Endothelial cell (in vitro differentiated cells): ENCODE measurements around the gene CHRNB2. TPM values are rescaled to one million over a fixed set of nuclear protein-coding genes. Genes with fewer than 3 reads are reported as not detected.

ENCODE experiments used
- DNase-seq: peaks from one replicate; pipeline ENCODE4 v3.0.0; 2021; ENCODE audit warnings: low spot score
- H3K27ac Mint-ChIP-seq: one replicate; pipeline ENCODE4 v1.8.0; 2021; ENCODE audit warnings: mixed read lengths, inconsistent platforms; ENCODE audit not compliant: unreplicated experiment
- H3K27me3 Mint-ChIP-seq: one replicate; pipeline ENCODE4 v1.8.0; 2021; ENCODE audit warnings: mild to moderate bottlenecking, moderate library complexity, mixed read lengths, inconsistent platforms; ENCODE audit not compliant: unreplicated experiment
- H3K36me3 Mint-ChIP-seq: one replicate; pipeline ENCODE4 v1.8.0; 2021; ENCODE audit warnings: mild to moderate bottlenecking, low read depth, mixed read lengths, inconsistent platforms; ENCODE audit not compliant: unreplicated experiment
- H3K4me1 Mint-ChIP-seq: one replicate; pipeline ENCODE4 v1.8.0; 2021; ENCODE audit warnings: mild to moderate bottlenecking, mixed read lengths, inconsistent platforms; ENCODE audit not compliant: unreplicated experiment
- H3K4me3 Mint-ChIP-seq: one replicate; pipeline ENCODE4 v1.8.0; 2021; ENCODE audit warnings: mild to moderate bottlenecking, mixed read lengths, inconsistent platforms; ENCODE audit not compliant: unreplicated experiment
- H3K9me3 Mint-ChIP-seq: one replicate; pipeline ENCODE4 v1.8.0; 2021; ENCODE audit warnings: mixed read lengths, inconsistent platforms; ENCODE audit not compliant: unreplicated experiment
- total RNA-seq: library from RNA; stranded (reverse); fragmentation: NEBNext Ultra II Directional; extraction: Animal tissue kit (Norgen Biotek cat#: 25700); gene quantifications from one replicate; pipeline ENCODE4 v1.2.1, GENCODE V29; 2021; ENCODE audit not compliant: unreplicated experiment
- TF ChIP-seq, protein P1 (sequence below): fragments of 200-600 bp; sonication (generic); IDR thresholded peaks from one replicate; pipeline ENCODE4 v1.5.0; 2021; ENCODE audit warnings: antibody characterized with exemption; ENCODE audit not compliant: unreplicated experiment

Gene CHRNB2
- total RNA-seq, 1 donor from 2014 or later: 0.44 TPM

- Mint-ChIP-seq H3K27ac (no peak overlapping the region), H3K4me1 (peaks cover 34% of the 10 kb centered on the region)
- DNase-seq: no peak
Observed at GRCh38 chr1:154539486-154540483, 27.8 kb upstream of the CHRNB2 start.

GRCh38 chr1:154541231-154541630, 26.3 kb upstream of the CHRNB2 start:
- Mint-ChIP-seq H3K27ac (no peak overlapping the region), H3K4me3 (no peak overlapping the region), H3K9me3 (no peaks in the 10 kb centered on the region), H3K27me3 (peaks cover 9% of the 10 kb centered on the region), H3K4me1 (peaks cover 39% of the 10 kb centered on the region), H3K36me3 (peaks cover 25% of the 10 kb centered on the region)
- DNase-seq: no peak
- TF ChIP-seq, protein P1, sequence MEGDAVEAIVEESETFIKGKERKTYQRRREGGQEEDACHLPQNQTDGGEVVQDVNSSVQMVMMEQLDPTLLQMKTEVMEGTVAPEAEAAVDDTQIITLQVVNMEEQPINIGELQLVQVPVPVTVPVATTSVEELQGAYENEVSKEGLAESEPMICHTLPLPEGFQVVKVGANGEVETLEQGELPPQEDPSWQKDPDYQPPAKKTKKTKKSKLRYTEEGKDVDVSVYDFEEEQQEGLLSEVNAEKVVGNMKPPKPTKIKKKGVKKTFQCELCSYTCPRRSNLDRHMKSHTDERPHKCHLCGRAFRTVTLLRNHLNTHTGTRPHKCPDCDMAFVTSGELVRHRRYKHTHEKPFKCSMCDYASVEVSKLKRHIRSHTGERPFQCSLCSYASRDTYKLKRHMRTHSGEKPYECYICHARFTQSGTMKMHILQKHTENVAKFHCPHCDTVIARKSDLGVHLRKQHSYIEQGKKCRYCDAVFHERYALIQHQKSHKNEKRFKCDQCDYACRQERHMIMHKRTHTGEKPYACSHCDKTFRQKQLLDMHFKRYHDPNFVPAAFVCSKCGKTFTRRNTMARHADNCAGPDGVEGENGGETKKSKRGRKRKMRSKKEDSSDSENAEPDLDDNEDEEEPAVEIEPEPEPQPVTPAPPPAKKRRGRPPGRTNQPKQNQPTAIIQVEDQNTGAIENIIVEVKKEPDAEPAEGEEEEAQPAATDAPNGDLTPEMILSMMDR: no peak

More at GRCh38 chr1:154539486-154540483, 27.8 kb upstream of the CHRNB2 start:
- TF ChIP-seq, protein P1: no peak
- Mint-ChIP-seq H3K36me3 (peaks cover 24% of the 10 kb centered on the region), H3K27me3 (peaks cover 9% of the 10 kb centered on the region), H3K9me3 (no peaks in the 10 kb centered on the region), H3K4me3 (peak overlapping the region; percentile 59)

GRCh38 chr1:154546264-154547063, 21.1 kb upstream of the CHRNB2 start:
- peaks cover 8% of the 10 kb centered on the region for H3K27me3 Mint-ChIP-seq
- no peak overlapping the region for H3K4me3 Mint-ChIP-seq
- peak; percentile 77 for DNase-seq
- no peak overlapping the region for H3K27ac Mint-ChIP-seq
- H3K9me3 Mint-ChIP-seq: no peaks in the 10 kb centered on the region
- H3K36me3 Mint-ChIP-seq: peaks cover 41% of the 10 kb centered on the region
- TF ChIP-seq, protein P1: peak; percentile 81
- peaks cover 31% of the 10 kb centered on the region for H3K4me1 Mint-ChIP-seq

- H3K36me3 Mint-ChIP-seq: peaks cover 45% of the 10 kb centered on the region
- peaks cover 8% of the 10 kb centered on the region for H3K27me3 Mint-ChIP-seq
- H3K9me3 Mint-ChIP-seq: no peaks in the 10 kb centered on the region
- H3K27ac Mint-ChIP-seq: no peak overlapping the region
- no peak for DNase-seq
- TF ChIP-seq, protein P1: no peak
- H3K4me3 Mint-ChIP-seq: no peak overlapping the region
- H3K4me1 Mint-ChIP-seq: peaks cover 31% of the 10 kb centered on the region
Observed at GRCh38 chr1:154547105-154547732, 20.4 kb upstream of the CHRNB2 start.
